ENCODE data around the gene TRRAP. TPM values are rescaled to one million over a fixed set of nuclear protein-coding genes. Genes with fewer than 3 reads are reported as not detected.
A peak's percentile ranks its signal among the peaks of the same experiment; 100 is the strongest.
"Not testable (repeated sequence)": the region's sequence is repeated elsewhere in the genome, so short reads cannot be mapped to it uniquely, and the experiment has no call there.

Gene TRRAP
- total RNA-seq, 1 donor from 2014 or later = 25.8 TPM

DNA sequence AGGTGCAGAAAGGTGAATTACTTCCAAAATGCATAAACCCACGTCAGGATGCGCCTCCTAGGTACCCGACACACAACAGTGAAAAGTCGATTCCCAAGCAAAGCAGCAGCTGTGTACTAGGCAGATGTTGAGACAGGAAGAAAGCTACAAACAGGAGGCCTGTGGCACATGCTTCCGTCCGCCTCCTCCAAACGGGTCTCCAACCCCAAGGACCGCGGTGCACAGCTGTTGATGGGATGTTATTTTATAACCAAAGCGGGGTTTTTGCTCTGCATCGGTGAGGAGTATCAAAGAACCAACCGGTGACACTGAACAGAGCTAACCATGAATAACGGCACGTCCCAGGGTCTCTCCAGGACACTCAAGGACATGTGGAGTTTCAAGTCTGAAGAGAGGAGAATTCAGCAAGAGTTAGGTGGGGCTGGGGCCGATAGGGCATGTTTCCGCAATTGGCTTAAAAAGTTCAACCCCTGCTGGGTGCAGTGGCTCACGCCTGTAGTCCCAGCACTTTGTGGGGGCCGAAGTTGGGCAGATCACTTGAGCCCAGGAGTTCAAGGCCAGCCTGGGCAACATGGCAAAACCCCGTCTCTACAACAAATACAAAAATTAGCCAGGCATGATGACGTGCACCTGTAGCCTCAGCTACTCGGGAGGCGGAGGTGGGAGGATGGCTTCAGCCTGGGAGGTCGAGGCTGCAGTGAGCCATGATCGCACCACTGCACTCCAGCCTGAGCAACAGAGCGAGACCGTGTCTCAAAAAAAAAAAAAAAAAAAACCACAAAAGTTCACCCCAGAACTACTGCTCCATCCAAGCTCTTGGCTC is 157.6 kb downstream of the TRRAP start:
- intact Hi-C loops (cut with DNase I) = no loop called here

DNA sequence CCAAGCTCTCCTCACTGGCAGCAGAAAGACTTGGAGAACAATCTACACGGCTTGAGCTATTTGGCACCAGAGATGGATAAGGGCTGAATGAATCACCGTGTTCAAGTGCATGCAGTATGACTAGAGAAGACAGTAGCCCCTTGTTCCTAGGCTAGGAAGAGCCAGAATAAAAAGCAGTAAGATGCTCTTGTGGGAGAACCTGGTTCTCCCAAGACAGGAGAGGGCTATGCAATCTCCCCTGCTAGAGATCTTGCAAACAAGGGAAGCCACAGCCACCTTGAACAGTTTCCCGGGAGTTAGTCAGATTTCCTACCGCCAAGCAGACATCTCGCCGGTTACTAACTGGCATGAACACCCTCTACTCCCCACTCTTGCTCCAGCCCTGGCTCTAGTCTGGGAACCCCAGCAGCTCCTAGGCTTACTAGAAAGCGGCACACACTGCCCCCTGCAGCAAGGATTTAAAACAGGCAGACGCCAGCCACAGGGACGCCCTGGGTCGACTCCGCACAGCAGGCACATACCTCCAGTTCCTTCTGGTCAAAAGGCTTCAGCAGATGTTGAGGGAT is 158.3 kb downstream of the TRRAP start:
- peak; percentile 74 for DNase-seq (ENCODE audit: low spot score)
- intact Hi-C loops (cut with DNase I) = no loop called here

More for the DNA sequence above, 157.6 kb downstream of the TRRAP start:
- peak; percentile 64 for DNase-seq (ENCODE audit: low spot score)

DNA sequence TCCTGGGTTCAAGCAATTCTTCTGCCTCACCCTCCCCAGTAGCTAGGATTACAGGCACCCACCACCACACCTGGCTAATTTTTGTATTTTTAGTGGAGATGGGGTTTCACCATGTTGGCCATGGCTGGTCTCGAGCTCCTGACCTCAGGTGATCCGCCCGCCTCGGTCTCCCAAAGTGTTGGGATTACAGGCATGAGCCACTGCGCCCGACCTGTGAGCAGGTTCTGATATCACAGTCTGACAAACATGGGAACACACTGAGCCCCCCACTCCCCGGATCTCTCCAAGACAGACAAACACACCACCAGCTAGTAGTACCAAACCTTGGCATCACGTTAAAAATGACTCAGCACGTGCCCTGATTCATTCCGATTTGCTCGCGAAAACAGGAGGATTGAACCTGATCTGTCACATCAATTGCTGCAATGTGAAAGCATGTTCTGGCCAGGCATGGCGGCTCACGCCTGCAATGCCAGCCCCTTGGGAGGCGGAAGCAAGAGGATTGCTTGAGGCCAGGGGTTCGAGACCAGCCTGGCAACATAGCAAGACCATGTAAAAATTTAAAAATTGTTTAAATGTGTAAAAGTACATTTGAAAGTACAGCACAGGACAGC is 159.1 kb downstream of the TRRAP start:
- peak; percentile 27 for DNase-seq (ENCODE audit: low spot score)
- intact Hi-C loops (cut with DNase I) = no loop called here

GRCh38 chr7:99038086-99038855 is 159.9 kb downstream of the TRRAP start:
- no peak for DNase-seq (ENCODE audit: low spot score)
- intact Hi-C loops (cut with DNase I) = no loop called here

GRCh38 chr7:99039384-99039891 is 161.1 kb downstream of the TRRAP start:
- no peak for DNase-seq (ENCODE audit: low spot score)
- intact Hi-C loops (cut with DNase I) = no loop called here

DNA sequence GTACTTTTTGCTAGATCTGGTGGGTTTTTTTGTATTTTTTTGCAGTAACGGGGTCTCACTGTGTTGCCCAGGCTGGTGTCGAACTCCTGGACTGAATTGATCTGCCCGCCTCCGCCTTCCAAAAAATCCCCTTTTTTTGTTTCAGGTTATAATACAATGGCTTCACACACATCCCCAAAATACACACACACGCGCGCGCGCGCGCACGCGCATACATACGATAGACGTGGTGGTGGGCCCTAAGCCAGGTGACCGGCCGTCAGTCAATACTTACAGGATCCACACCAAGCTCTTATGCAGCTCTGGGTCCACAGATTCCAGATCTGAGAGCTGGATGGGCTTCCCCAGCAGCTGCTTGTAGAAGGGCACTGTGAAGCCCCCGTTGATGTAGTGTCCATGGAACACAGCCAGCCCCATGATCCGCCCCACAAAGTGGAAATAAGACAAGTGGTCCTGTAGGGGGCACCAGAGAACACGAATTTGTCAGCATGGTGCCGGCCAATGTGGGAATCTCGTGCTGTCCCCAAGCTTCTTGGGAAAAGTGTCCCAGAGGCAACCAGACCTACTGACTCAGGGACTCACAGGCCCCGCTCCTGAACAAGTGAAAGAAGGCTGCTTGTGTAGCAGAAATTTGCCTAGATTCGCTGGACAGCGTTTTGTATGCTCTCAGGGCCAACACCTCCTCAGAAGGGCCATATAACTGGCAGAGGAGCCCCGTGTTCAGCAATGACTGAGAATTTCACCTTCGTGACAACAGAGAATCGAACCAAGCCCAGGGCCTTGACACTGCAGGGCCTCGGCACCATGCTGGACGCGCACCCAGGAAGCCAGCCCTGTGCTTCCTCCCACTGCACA is 162.0 kb downstream of the TRRAP start:
- DNase-seq (ENCODE audit: low spot score) = peak; percentile 83
- intact Hi-C loops (cut with DNase I) = loop anchor here (1.0 to 5.0 kb wide), 2 partner anchors 102 to 273 kb away; partner anchors contain the start of gene SMURF1

DNA sequence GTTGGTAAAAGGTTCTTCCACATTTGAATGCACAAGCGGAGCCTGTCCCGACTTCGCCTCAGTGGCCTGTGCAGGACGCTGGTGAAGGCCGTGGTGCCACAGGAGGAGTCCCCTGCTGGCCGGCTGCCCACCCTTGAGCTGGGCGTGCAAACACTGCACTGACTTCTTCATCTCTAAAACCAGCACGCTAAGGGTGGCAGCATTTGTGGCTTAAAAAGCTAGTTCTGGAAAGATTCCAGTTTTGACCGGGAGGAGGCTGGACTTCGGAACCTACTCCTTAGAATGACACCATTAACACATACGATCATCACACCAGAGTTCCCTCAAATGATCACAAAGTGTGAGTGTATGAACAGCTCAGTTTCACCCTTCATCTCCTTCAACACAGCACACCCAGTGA is 163.2 kb downstream of the TRRAP start:
- no peak for DNase-seq (ENCODE audit: low spot score)
- intact Hi-C loops (cut with DNase I) = loop anchor here (5.0 kb wide), 1 partner anchor 101 kb away; the partner anchor contains the start of gene SMURF1

DNA sequence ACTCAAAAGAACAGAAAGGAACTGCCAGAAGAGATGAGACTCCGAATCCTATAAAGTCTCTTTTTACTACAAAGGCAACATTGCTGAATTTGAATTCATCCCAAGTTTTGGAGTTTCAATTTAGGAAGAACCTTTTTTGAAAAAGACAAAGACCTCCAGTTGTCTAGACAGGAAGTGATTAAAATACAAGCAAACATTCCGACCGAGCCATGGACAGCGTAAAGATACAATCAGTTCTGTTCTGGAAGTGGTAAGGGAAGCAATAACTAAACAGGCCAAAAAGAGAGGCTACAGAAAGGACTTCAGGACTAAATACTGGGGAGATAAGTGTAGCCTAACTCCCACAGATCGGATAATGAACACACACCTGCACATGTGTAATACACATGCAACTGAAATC is 164.6 kb downstream of the TRRAP start:
- no peak for DNase-seq (ENCODE audit: low spot score)
- intact Hi-C loops (cut with DNase I) = loop anchor here (5.0 kb wide), 1 partner anchor 99 kb away; the partner anchor contains the start of gene SMURF1

DNA sequence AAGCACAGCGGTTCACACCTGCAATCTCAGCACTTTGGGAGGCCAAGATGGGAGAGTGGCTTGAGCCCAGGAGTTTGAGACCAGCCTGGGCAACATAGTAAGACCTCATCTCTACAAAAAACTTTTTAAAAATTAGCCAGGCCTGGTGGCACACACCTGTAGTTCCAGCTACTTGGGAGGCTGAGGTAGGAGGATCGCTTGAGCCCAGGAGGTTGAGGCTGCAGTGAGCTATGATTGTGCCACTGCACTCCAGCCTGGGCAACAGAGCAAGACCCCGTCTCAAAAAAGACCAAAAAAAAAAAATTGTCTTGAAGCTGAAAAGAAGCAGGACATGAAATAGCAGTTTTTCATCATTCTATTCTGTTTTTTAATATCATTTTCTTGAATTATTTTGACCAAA is 166.5 kb downstream of the TRRAP start:
- intact Hi-C loops (cut with DNase I) = loop anchor here (5.0 kb wide), 1 partner anchor 97 kb away; the partner anchor contains the start of gene SMURF1

GRCh38 chr7:99046262-99046661 is 167.9 kb downstream of the TRRAP start:
- DNase-seq (ENCODE audit: low spot score); intact Hi-C loops (cut with DNase I): not testable (repeated sequence)

More for the DNA sequence above, 166.5 kb downstream of the TRRAP start:
- DNase-seq (ENCODE audit: low spot score) = not testable (repeated sequence)

GRCh38 chr7:99046722-99047121 is 168.4 kb downstream of the TRRAP start:
- intact Hi-C loops (cut with DNase I) = no loop called here

GRCh38 chr7:99047526-99048077 is 169.3 kb downstream of the TRRAP start:
- no peak for DNase-seq (ENCODE audit: low spot score)
- intact Hi-C loops (cut with DNase I) = no loop called here

More at GRCh38 chr7:99046722-99047121, 168.4 kb downstream of the TRRAP start:
- no peak for DNase-seq (ENCODE audit: low spot score)

- intact Hi-C loops (cut with DNase I) = no loop called here
These were observed 172.6 kb downstream of the TRRAP start for GRCh38 chr7:99050971-99051370.

GRCh38 chr7:99054781-99055180 is 176.4 kb downstream of the TRRAP start:
- intact Hi-C loops (cut with DNase I) = no loop called here
- DNase-seq (ENCODE audit: low spot score) = no peak

More at GRCh38 chr7:99050971-99051370, 172.6 kb downstream of the TRRAP start:
- no peak for DNase-seq (ENCODE audit: low spot score)

DNA sequence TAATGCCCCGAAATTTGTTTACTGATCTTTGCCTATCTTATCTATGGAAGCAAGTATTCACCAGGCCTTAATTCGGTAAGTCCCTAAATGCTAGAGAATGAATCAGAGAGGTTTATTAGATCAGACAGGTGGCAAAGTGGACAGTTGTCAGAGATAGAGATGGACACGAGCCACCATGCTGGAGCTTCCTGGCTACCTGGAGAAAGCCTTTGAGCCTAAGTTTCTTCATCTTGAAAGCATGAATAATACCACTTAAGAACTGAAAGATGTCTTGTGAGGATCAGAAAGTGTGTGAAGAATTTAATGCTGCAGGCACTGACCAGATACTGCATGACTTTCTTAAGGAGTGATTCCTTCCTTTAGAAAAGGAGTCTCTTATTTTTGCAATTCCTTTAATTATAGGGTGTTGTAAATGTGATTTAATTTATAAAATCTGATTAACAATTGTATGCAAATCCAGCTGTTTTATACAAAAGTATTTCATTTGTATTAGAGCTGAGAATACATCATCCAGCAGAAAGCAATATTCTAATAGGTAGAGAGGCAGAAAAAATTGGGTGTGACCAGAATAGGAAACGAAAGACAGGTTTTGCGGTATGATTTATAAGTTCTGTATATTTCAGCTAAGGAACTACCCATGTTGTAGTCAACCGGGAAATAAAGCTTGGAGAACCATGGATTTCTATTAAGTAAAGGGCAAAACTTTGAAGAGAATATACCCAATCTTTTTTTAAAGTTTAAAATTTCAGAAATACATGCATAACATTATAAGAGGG is 182.9 kb downstream of the TRRAP start:
- no peak for DNase-seq (ENCODE audit: low spot score)
- intact Hi-C loops (cut with DNase I) = no loop called here

All from cardiac septum (tissue), 1 donor.